ENCODE results near the gene WDR88.

GRCh38 chr19:33194886-33195644 lies 63.2 kb downstream of the WDR88 start:
- TF ChIP-seq, protein P1, sequence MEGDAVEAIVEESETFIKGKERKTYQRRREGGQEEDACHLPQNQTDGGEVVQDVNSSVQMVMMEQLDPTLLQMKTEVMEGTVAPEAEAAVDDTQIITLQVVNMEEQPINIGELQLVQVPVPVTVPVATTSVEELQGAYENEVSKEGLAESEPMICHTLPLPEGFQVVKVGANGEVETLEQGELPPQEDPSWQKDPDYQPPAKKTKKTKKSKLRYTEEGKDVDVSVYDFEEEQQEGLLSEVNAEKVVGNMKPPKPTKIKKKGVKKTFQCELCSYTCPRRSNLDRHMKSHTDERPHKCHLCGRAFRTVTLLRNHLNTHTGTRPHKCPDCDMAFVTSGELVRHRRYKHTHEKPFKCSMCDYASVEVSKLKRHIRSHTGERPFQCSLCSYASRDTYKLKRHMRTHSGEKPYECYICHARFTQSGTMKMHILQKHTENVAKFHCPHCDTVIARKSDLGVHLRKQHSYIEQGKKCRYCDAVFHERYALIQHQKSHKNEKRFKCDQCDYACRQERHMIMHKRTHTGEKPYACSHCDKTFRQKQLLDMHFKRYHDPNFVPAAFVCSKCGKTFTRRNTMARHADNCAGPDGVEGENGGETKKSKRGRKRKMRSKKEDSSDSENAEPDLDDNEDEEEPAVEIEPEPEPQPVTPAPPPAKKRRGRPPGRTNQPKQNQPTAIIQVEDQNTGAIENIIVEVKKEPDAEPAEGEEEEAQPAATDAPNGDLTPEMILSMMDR (IDR thresholded peaks at IDR 0.05 in 4 of 5, conservative IDR thresholded peaks at IDR 0.05 in 1 of 5): no peak
- TF ChIP-seq POLR2A (IDR thresholded peaks at IDR 0.05): no peak

All from gastrocnemius medialis (tissue), 4 donors.